Uterus (tissue), 4 donors: ENCODE data around the gene SH3RF3. TPM values are rescaled to one million over a fixed set of nuclear protein-coding genes. Genes with fewer than 3 reads are reported as not detected.
"Not testable (repeated sequence)": the region's sequence is repeated elsewhere in the genome, so short reads cannot be mapped to it uniquely, and the experiment has no call there.

Source experiments
- DNase-seq, 2 donors: peaks; one replicate each; pipeline ENCODE4 v3.0.0-alpha.2; 2019 to 2020
- H3K27ac ChIP-seq, 2 donors: fragments of 200-600 bp; sonication (generic); 1 replicate in 1 of 2; 2 replicates in 1 of 2; pipeline ENCODE4 v1.5.1; 2016 to 2018
- H3K27me3 ChIP-seq, 2 donors: fragments of 200-600 bp; sonication (generic); one replicate each; pipeline ENCODE4 v1.5.1; 2018 to 2019; ENCODE audit warnings: control low read depth in 1 of 2
- H3K36me3 ChIP-seq, 2 donors: fragments of 200-600 bp; sonication (generic); one replicate each; pipeline ENCODE4 v1.5.1; 2019; ENCODE audit warnings: control low read depth in 1 of 2
- H3K4me1 ChIP-seq, 2 donors: fragments of 200-600 bp; sonication (generic); one replicate each; pipeline ENCODE4 v1.5.1; 2018 to 2019; ENCODE audit warnings: control low read depth in 1 of 2
- H3K4me3 ChIP-seq, 2 donors: fragments of 200-600 bp; sonication (generic); 1 replicate in 1 of 2; 2 replicates in 1 of 2; pipeline ENCODE4 v1.5.1; 2018 to 2019; ENCODE audit warnings: mild to moderate bottlenecking in 1 of 2
- H3K9me3 ChIP-seq, 2 donors: fragments of 200-600 bp; sonication (generic); one replicate each; pipeline ENCODE4 v1.5.1; 2019; ENCODE audit warnings: control low read depth in 1 of 2
- POLR2A ChIP-seq, 2 donors: fragments of 450-650 bp; IDR thresholded peaks; one replicate each; pipeline ENCODE4 v1.6.1; 2016; ENCODE audit warnings: antibody characterized with exemption in 2 of 2, mild to moderate bottlenecking in 1 of 2, moderate library complexity in 1 of 2
- intact Hi-C: fragments of 100-400 bp; cut with DNase I; formaldehyde crosslinking; loops from one replicate; pipeline ENCODE4 v1.15.1; 2023; ENCODE audit warnings: low total_unique reads
- total RNA-seq, 4 donors: library from RNA; depleted of rRNA in 3 of 4; stranded (reverse); fragments of >200 nt in 3 of 4; gene quantifications; one replicate each; pipeline versions ENCODE4 v1.1.0 to v1.2.4, GENCODE V29; 2014 to 2023
- TF ChIP-seq, protein P1 (sequence below), 4 experiments: fragments of 200-600 bp in 2 of 4; fragments of 450-650 bp in 2 of 4; sonication (generic) in 2 of 4; IDR thresholded peaks; one replicate each; pipeline ENCODE4 v1.5.1; 2016 to 2019; ENCODE audit warnings: antibody characterized with exemption in 4 of 4, mild to moderate bottlenecking in 2 of 4, moderate library complexity in 1 of 4
- donor health status: DM: yes; HTN: yes; CAD: no.

The SH3RF3 gene
- total RNA-seq, 4 donors from 2014 or later: 5.1 to 10.2 (median 8.7) TPM; not detected in 1

DNA sequence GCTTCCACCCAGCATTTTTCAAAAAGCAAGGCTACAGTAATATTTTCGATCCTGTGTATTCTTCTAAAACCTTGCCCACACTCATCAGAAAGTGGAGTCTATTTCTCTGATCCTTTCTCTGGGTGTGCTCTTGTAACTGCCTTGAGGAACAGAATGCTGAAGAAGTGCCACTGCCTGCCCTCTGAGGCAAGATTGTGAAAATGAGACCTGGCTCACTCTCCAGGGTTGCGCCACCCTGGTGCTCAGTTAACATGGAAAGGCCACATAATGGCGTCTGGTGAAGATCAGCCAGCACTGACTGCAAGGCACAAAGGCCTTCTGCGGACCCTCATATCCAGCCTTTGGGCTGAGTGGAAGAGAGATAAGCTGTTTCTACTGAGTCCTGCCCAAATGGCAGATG lies 11.2 kb upstream of the SH3RF3 start:
- Histone ChIP-seq H3K9me3 (no peaks in the 10 kb centered on the region), H3K27ac (no peak overlapping the region), H3K4me3 (no peak overlapping the region), H3K4me1 (no peaks in the 10 kb centered on the region), H3K36me3 (no peaks in the 10 kb centered on the region), H3K27me3 (no peaks in the 10 kb centered on the region)
- TF ChIP-seq, protein P1, sequence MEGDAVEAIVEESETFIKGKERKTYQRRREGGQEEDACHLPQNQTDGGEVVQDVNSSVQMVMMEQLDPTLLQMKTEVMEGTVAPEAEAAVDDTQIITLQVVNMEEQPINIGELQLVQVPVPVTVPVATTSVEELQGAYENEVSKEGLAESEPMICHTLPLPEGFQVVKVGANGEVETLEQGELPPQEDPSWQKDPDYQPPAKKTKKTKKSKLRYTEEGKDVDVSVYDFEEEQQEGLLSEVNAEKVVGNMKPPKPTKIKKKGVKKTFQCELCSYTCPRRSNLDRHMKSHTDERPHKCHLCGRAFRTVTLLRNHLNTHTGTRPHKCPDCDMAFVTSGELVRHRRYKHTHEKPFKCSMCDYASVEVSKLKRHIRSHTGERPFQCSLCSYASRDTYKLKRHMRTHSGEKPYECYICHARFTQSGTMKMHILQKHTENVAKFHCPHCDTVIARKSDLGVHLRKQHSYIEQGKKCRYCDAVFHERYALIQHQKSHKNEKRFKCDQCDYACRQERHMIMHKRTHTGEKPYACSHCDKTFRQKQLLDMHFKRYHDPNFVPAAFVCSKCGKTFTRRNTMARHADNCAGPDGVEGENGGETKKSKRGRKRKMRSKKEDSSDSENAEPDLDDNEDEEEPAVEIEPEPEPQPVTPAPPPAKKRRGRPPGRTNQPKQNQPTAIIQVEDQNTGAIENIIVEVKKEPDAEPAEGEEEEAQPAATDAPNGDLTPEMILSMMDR (IDR thresholded peaks at IDR 0.05): no peak
- TF ChIP-seq POLR2A (IDR thresholded peaks at IDR 0.05): no peak
- no peak for DNase-seq
- intact Hi-C loops: no loop called here

DNA sequence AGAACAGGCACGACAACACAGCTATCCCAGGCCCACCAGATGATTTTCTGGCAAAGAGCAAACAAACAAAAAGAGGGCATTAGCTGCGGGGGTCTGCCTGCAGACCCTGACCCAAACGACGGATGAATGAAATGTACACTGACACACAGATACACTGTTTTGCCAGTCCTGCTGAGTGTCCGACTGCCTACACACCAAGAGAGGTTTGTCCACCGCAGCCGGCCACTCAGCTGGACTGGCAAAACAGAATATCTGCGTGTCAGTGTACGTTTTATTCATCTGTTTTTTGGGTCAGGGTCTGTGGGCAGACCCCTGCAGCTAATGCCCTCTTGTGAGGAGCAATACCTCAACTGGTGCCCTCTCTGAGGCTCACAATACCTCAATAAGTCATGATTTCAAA lies 10.7 kb upstream of the SH3RF3 start:
- TF ChIP-seq, protein P1 (IDR thresholded peaks at IDR 0.05): no peak
- TF ChIP-seq POLR2A (IDR thresholded peaks at IDR 0.05): no peak
- no peaks in the 10 kb centered on the region for H3K4me1 ChIP-seq
- H3K27ac ChIP-seq: no peak overlapping the region
- DNase-seq: no peak
- no peak overlapping the region for H3K4me3 ChIP-seq
- no peaks in the 10 kb centered on the region for H3K36me3 ChIP-seq
- no peaks in the 10 kb centered on the region for H3K27me3 ChIP-seq
- intact Hi-C loops: no loop called here
- no peaks in the 10 kb centered on the region for H3K9me3 ChIP-seq

GRCh38 chr2:109120166-109120565 lies 8.8 kb upstream of the SH3RF3 start:
- Histone ChIP-seq H3K4me3 (no peak overlapping the region), H3K36me3 (no peaks in the 10 kb centered on the region), H3K27ac (no peak overlapping the region), H3K9me3 (no peaks in the 10 kb centered on the region), H3K4me1 (no peaks in the 10 kb centered on the region), H3K27me3 (no peaks in the 10 kb centered on the region)
- no peak for DNase-seq
- intact Hi-C loops: loop anchor here (10.0 kb wide), 1 partner anchor 275 kb away; no protein-coding TSS in a partner anchor
- no peak for TF ChIP-seq POLR2A (IDR thresholded peaks at IDR 0.05)
- TF ChIP-seq, protein P1 (IDR thresholded peaks at IDR 0.05): no peak

GRCh38 chr2:109120686-109121085 lies 8.3 kb upstream of the SH3RF3 start:
- not testable (repeated sequence) for DNase-seq, H3K4me1 ChIP-seq, H3K4me3 ChIP-seq, H3K36me3 ChIP-seq, H3K9me3 ChIP-seq, H3K27ac ChIP-seq, H3K27me3 ChIP-seq
- intact Hi-C loops: loop anchor here (10.0 kb wide), 1 partner anchor 274 kb away; no protein-coding TSS in a partner anchor

DNA sequence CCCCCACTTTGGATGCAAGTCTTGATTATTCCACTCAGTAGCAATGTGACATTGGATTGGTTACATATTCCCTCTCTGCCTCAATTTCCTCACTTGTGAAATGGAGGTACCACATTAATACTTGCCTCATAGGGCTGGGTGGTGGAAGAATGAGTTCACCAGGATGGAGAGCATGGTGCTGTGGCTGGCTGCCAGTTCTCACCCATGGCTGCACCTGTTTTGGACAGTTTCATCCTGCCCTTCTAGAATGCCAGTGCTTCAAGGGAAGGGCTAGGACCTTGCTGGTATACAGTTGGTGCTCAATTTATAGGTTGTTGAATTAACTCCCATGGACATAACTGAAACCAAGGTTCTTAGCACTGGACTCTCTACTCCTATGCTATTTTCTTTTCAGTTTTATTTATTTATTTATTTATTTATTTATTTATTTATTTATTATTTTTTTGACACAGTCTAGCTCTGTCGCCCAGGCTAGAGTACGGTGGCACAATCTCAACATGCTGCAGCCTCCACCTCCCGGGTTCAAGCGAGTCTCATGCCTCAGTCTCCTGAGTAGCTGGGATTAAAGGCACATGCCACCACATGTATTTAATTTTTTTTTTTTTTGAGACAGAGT lies 5.3 kb upstream of the SH3RF3 start:
- H3K36me3 ChIP-seq: no peaks in the 10 kb centered on the region
- no peaks in the 10 kb centered on the region for H3K27me3 ChIP-seq
- no peaks in the 10 kb centered on the region for H3K9me3 ChIP-seq
- TF ChIP-seq, protein P1 (IDR thresholded peaks at IDR 0.05): no peak
- TF ChIP-seq POLR2A (IDR thresholded peaks at IDR 0.05): no peak
- intact Hi-C loops: loop anchor here (10.0 kb wide), 1 partner anchor 271 kb away; no protein-coding TSS in a partner anchor
- no peak for DNase-seq
- H3K4me1 ChIP-seq: no peaks in the 10 kb centered on the region
- H3K27ac ChIP-seq: no peak overlapping the region
- no peak overlapping the region for H3K4me3 ChIP-seq
